Activated naive CD4-positive, alpha-beta T cell treated with anti-CD3 and anti-CD28 coated beads for 36 hours (primary cell): ENCODE data around the gene CTRB2. TPM values are rescaled to one million over a fixed set of nuclear protein-coding genes. Genes with fewer than 3 reads are reported as not detected.
"Not testable (repeated sequence)": the region's sequence is repeated elsewhere in the genome, so short reads cannot be mapped to it uniquely, and the experiment has no call there.

Experiments
- CTCF ChIA-PET: fragments of 350-600 bp; sonication (Branson Sonifier 250); formaldehyde crosslinking; loops from one replicate; lab custom pipeline; 2021; ENCODE audit warnings: antibody characterized with exemption; lab: Charles Lee
- DNase-seq: peaks from one replicate; pipeline ENCODE4 v3.0.0-alpha.2; 2020
- H3K27ac Mint-ChIP-seq: one replicate; pipeline ENCODE4 v1.8.0; 2021; ENCODE audit warnings: mild to moderate bottlenecking, mixed read lengths
- H3K27me3 Mint-ChIP-seq: one replicate; pipeline ENCODE4 v1.8.0; 2021; ENCODE audit warnings: low read depth, mixed read lengths
- H3K36me3 Mint-ChIP-seq: one replicate; pipeline ENCODE4 v1.8.0; 2021; ENCODE audit warnings: low read depth, mixed read lengths
- H3K4me1 Mint-ChIP-seq: one replicate; pipeline ENCODE4 v1.8.0; 2021; ENCODE audit warnings: low read depth, mixed read lengths
- H3K4me3 Mint-ChIP-seq: one replicate; pipeline ENCODE4 v1.8.0; 2021; ENCODE audit warnings: mild to moderate bottlenecking, moderate library complexity, mixed read lengths
- H3K9me3 Mint-ChIP-seq: one replicate; pipeline ENCODE4 v1.8.0; 2021; ENCODE audit warnings: mixed read lengths
- intact Hi-C: fragments of 100-400 bp; cut with micrococcal nuclease; formaldehyde crosslinking; loops from one replicate; pipeline ENCODE4 v1.15.1; 2023
- total RNA-seq, 2 experiments: library from RNA; stranded (reverse); gene quantifications; one replicate each; pipeline ENCODE4 v1.2.3, GENCODE V29; 2021

CTRB2 gene
- total RNA-seq, 2 experiments from 2014 or later: not detected

- H3K9me3 Mint-ChIP-seq: no peaks in the 10 kb centered on the region
- intact Hi-C loops: loop anchor here (5.0 kb wide), 1 partner anchor 77 kb away; no protein-coding TSS in a partner anchor
- no peak overlapping the region for H3K27ac Mint-ChIP-seq
- no peak overlapping the region for H3K4me3 Mint-ChIP-seq
- CTCF ChIA-PET: interaction anchor here (0.6 to 1.8 kb wide), 6 partner anchors 31 to 301 kb away, joined by 3 to 5 read pairs (median 4); no protein-coding TSS in a partner anchor
- no peaks in the 10 kb centered on the region for H3K36me3 Mint-ChIP-seq
- no peak for DNase-seq
- peaks cover 6% of the 10 kb centered on the region for H3K4me1 Mint-ChIP-seq
- H3K27me3 Mint-ChIP-seq: no peaks in the 10 kb centered on the region
Measured at GRCh38 chr16:75230471-75231110, 23.6 kb upstream of the CTRB2 start.

DNA sequence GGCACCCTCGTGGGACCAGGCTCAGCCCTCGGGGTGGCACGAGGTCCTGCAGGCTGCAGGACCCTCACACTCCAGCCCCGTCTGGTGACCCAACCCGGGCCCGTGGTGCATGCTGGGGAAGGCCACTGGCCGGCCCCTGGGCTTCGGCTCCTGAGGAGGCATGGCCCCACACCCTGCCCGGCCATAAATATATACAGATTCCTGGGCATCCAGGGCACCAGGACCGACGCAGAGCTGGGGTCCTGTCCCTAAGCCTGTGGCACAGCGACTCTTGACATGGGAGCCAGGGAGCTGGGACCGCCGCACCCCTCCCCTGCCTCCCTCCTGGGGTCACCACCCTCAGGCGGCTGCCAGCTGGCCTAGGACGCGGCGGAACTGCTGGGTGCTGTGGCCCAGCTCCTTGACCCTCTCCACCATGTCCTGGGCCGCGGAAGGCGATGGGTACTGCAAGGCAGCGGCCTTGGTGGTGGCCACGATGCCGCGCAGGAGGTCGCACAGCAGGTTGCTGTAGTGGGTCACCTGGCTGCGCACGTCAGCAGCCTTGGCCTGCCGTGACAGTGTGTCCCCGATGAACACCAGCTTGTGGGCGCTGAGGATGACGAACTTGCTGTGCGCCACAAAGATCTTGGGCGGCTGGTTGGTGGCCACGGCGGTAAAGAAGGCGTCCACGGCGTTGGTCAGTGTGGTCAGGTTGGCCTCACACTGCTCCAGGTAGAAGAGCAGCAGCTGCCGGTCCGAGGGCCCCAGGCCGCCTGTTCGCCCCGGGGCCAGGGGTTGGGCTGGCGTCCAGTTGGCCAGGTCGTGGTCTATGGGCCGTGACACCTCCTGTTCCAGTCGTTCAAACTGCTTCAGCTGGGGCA, 22.4 kb upstream of the CTRB2 start:
- Mint-ChIP-seq H3K4me3 (no peak overlapping the region), H3K9me3 (no peaks in the 10 kb centered on the region), H3K4me1 (peaks cover 4% of the 10 kb centered on the region), H3K36me3 (no peaks in the 10 kb centered on the region), H3K27me3 (no peaks in the 10 kb centered on the region), H3K27ac (no peak overlapping the region)
- CTCF ChIA-PET: interaction anchor here (1.0 to 1.8 kb wide), 3 partner anchors 30 to 151 kb away, joined by 4 read pairs; no protein-coding TSS in a partner anchor
- intact Hi-C loops: loop anchor here (5.0 kb wide), 1 partner anchor 78 kb away; no protein-coding TSS in a partner anchor
- no peak for DNase-seq

- no peaks in the 10 kb centered on the region for H3K27me3 Mint-ChIP-seq
- DNase-seq: no peak
- CTCF ChIA-PET: interaction anchor here (1.0 to 1.3 kb wide), 2 partner anchors 29 to 152 kb away, joined by 4 read pairs; no protein-coding TSS in a partner anchor
- H3K27ac Mint-ChIP-seq: no peak overlapping the region
- H3K9me3 Mint-ChIP-seq: no peaks in the 10 kb centered on the region
- no peaks in the 10 kb centered on the region for H3K36me3 Mint-ChIP-seq
- H3K4me1 Mint-ChIP-seq: no peaks in the 10 kb centered on the region
- H3K4me3 Mint-ChIP-seq: no peak overlapping the region
- intact Hi-C loops: no loop called here
Measured at GRCh38 chr16:75228143-75228976, 21.4 kb upstream of the CTRB2 start.

- Mint-ChIP-seq H3K4me1 (no peaks in the 10 kb centered on the region), H3K27me3 (no peaks in the 10 kb centered on the region), H3K9me3 (no peaks in the 10 kb centered on the region), H3K4me3 (no peak overlapping the region), H3K27ac (no peak overlapping the region), H3K36me3 (no peaks in the 10 kb centered on the region)
- DNase-seq: no peak
- intact Hi-C loops: no loop called here
- CTCF ChIA-PET: interaction anchor here (0.6 to 0.9 kb wide), 2 partner anchors 46 to 176 kb away, joined by 5 to 7 read pairs; no protein-coding TSS in a partner anchor
Measured at GRCh38 chr16:75227361-75228142, 20.6 kb upstream of the CTRB2 start.

- H3K4me3 Mint-ChIP-seq: no peak overlapping the region
- H3K27me3 Mint-ChIP-seq: no peaks in the 10 kb centered on the region
- no peaks in the 10 kb centered on the region for H3K4me1 Mint-ChIP-seq
- no peak for DNase-seq
- intact Hi-C loops: no loop called here
- H3K36me3 Mint-ChIP-seq: no peaks in the 10 kb centered on the region
- CTCF ChIA-PET: interaction anchor here (0.6 to 0.9 kb wide), 2 partner anchors 45 to 177 kb away, joined by 5 to 7 read pairs; no protein-coding TSS in a partner anchor
- H3K27ac Mint-ChIP-seq: no peak overlapping the region
- no peaks in the 10 kb centered on the region for H3K9me3 Mint-ChIP-seq
Measured at GRCh38 chr16:75226550-75227360, 19.8 kb upstream of the CTRB2 start.

GRCh38 chr16:75225678-75226515, 18.9 kb upstream of the CTRB2 start:
- H3K27ac Mint-ChIP-seq: no peak overlapping the region
- intact Hi-C loops: no loop called here
- CTCF ChIA-PET: no interaction called here
- H3K4me1 Mint-ChIP-seq: peaks cover under 1% of the 10 kb centered on the region
- H3K4me3 Mint-ChIP-seq: no peak overlapping the region
- no peaks in the 10 kb centered on the region for H3K36me3 Mint-ChIP-seq
- no peak for DNase-seq
- H3K9me3 Mint-ChIP-seq: no peaks in the 10 kb centered on the region
- no peaks in the 10 kb centered on the region for H3K27me3 Mint-ChIP-seq

DNA sequence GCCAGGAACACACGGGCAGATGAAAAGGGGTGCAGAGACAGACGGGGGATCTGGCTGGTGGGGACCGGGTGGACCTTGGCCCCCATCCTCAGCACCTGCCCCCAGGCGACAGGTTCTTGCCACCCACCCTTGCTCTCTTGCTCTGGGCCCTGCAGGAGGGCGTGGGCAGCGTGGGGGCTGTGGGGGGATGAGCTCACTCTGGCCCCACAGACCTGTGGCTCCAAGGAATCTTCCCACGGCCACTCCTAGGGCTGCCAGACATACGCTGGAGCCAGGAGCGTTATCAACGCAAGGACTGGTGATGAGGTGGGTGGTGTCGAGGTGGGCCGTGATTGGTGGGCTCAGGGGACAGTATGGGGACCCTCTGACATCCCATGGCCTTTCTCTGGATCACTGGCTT, 18.1 kb upstream of the CTRB2 start:
- Mint-ChIP-seq H3K9me3 (no peaks in the 10 kb centered on the region), H3K4me3 (no peak overlapping the region), H3K27me3 (no peaks in the 10 kb centered on the region), H3K27ac (no peak overlapping the region), H3K36me3 (no peaks in the 10 kb centered on the region), H3K4me1 (peaks cover 4% of the 10 kb centered on the region)
- no peak for DNase-seq
- CTCF ChIA-PET: no interaction called here
- intact Hi-C loops: no loop called here

DNA sequence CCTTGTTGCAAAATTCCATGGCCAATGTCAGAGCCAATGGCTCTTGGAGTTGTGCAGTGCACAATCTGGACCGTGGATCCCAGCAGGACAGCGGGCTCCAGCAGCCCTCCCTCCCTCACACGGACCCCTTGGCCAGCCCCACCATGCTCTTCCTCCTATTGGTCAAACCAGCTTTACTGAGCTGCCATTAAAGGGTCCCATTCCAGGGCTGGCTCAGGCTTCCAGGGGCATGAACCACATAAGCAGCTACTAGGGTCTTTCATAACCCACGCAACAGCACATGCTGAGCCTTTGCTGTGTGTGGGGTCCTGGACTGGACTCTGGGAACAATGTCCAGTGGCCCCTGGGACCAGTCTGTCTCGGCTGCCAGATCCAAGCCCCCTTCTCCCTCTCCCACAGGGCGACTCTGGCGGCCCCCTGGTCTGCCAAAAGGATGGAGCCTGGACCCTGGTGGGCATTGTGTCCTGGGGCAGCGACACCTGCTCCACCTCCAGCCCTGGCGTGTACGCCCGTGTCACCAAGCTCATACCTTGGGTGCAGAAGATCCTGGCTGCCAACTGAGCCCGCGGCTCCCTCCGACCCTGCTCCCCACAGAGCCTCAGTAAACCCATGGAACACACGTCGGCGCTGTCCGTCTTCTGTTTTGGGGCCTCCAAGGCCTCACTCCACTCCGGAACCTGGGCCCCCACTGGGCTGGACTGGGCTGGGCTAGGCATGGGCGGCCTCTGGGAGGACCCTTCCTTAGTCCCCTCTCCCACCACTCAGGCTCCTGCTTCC, 17.5 kb upstream of the CTRB2 start:
- no peak overlapping the region for H3K4me3 Mint-ChIP-seq
- H3K27ac Mint-ChIP-seq: no peak overlapping the region
- H3K9me3 Mint-ChIP-seq: no peaks in the 10 kb centered on the region
- intact Hi-C loops: no loop called here
- CTCF ChIA-PET: no interaction called here
- H3K36me3 Mint-ChIP-seq: no peaks in the 10 kb centered on the region
- no peak for DNase-seq
- H3K4me1 Mint-ChIP-seq: peaks cover 10% of the 10 kb centered on the region
- no peaks in the 10 kb centered on the region for H3K27me3 Mint-ChIP-seq

DNA sequence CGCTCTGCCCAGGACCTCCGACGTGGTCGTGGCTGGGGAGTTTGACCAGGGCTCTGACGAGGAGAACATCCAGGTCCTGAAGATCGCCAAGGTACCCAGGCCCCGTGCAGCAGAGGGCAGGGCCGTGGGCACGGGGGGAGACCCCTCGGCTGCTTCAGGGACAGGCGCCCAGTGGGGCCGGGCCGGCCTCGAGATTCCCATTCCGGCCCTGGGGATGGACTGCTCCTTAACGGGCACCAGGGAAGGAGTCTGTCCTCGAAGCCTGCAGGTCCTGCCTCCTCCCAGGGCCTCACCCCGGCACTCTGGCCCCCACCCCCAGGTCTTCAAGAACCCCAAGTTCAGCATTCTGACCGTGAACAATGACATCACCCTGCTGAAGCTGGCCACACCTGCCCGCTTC, 16.2 kb upstream of the CTRB2 start:
- H3K9me3 Mint-ChIP-seq, H3K36me3 Mint-ChIP-seq, H3K27ac Mint-ChIP-seq, H3K4me3 Mint-ChIP-seq, DNase-seq, CTCF ChIA-PET, H3K27me3 Mint-ChIP-seq, intact Hi-C loops: not testable (repeated sequence)
- H3K4me1 Mint-ChIP-seq: peaks cover 17% of the 10 kb centered on the region
